Suprapubic skin (tissue), 4 donors: ENCODE measurements around the gene TGM3. TPM values are rescaled to one million over a fixed set of nuclear protein-coding genes. Genes with fewer than 3 reads are reported as not detected.

ENCODE experiments used
- DNase-seq, 2 donors: peaks; one replicate each; pipeline ENCODE4 v3.0.0-alpha.2; 2019; ENCODE audit warnings: low spot score in 2 of 2
- H3K27ac ChIP-seq: fragments of 200-600 bp; sonication (generic); one replicate; pipeline ENCODE4 v1.5.1; 2019
- H3K27me3 ChIP-seq: fragments of 200-600 bp; sonication (generic); one replicate; pipeline ENCODE4 v1.5.1; 2019
- H3K36me3 ChIP-seq: fragments of 200-600 bp; sonication (generic); one replicate; pipeline ENCODE4 v1.5.1; 2019
- H3K4me1 ChIP-seq: fragments of 200-600 bp; sonication (generic); one replicate; pipeline ENCODE4 v1.5.1; 2019
- H3K4me3 ChIP-seq: fragments of 200-600 bp; sonication (generic); one replicate; pipeline ENCODE4 v1.5.1; 2019; ENCODE audit warnings: mild to moderate bottlenecking
- H3K9me3 ChIP-seq: fragments of 200-600 bp; sonication (generic); one replicate; pipeline ENCODE4 v1.5.1; 2019
- EP300 ChIP-seq: sonication (generic); formaldehyde crosslinking; IDR thresholded peaks from one replicate; pipeline ENCODE4 v1.6.1; 2017; ENCODE audit warnings: antibody characterized with exemption
- POLR2A ChIP-seq, 2 donors: fragments of 450-650 bp; IDR thresholded peaks; one replicate each; pipeline ENCODE4 v1.6.1; 2017; ENCODE audit warnings: antibody characterized with exemption in 2 of 2, mild to moderate bottlenecking in 2 of 2, moderate library complexity in 2 of 2
- POLR2AphosphoS5 ChIP-seq, 3 donors: sonication (generic); formaldehyde crosslinking; IDR thresholded peaks; one replicate each; pipeline ENCODE4 v1.6.1; 2017; ENCODE audit warnings: antibody characterized with exemption in 3 of 3
- WGBS: methylation state at CpG from one replicate; pipeline ENCODE4 v1.1.5; 2018; 5-methylcytosine and 5-hydroxymethylcytosine counted together
- total RNA-seq, 4 donors: library from RNA; depleted of rRNA; stranded (reverse); fragments of >200 nt; gene quantifications; one replicate each; pipeline ENCODE4 v1.1.0, GENCODE V29; 2016
- TF ChIP-seq, protein P1 (sequence below), 2 donors: fragments of 200-600 bp in 1 of 2; fragments of 450-650 bp in 1 of 2; sonication (generic) in 1 of 2; IDR thresholded peaks; one replicate each; pipeline ENCODE4 v1.5.1; 2016 to 2019; ENCODE audit warnings: antibody characterized with exemption in 2 of 2, mild to moderate bottlenecking in 1 of 2, moderate library complexity in 1 of 2

The TGM3 gene
- total RNA-seq, 4 donors from 2014 or later: 24.9 to 56.5 (median 44.8) TPM

GRCh38 chr20:2336471-2336870, 40.7 kb downstream of the TGM3 start:
- DNase-seq: peak in 1 of 2 donors; percentile 50
- H3K27me3 ChIP-seq: no peaks in the 10 kb centered on the region
- H3K36me3 ChIP-seq: no peaks in the 10 kb centered on the region
- no peaks in the 10 kb centered on the region for H3K9me3 ChIP-seq
- H3K4me1 ChIP-seq: no peaks in the 10 kb centered on the region
- TF ChIP-seq POLR2AphosphoS5 (IDR thresholded peaks at IDR 0.05) (no peak), POLR2A (IDR thresholded peaks at IDR 0.05) (no peak), EP300 (no peak)
- TF ChIP-seq, protein P1, sequence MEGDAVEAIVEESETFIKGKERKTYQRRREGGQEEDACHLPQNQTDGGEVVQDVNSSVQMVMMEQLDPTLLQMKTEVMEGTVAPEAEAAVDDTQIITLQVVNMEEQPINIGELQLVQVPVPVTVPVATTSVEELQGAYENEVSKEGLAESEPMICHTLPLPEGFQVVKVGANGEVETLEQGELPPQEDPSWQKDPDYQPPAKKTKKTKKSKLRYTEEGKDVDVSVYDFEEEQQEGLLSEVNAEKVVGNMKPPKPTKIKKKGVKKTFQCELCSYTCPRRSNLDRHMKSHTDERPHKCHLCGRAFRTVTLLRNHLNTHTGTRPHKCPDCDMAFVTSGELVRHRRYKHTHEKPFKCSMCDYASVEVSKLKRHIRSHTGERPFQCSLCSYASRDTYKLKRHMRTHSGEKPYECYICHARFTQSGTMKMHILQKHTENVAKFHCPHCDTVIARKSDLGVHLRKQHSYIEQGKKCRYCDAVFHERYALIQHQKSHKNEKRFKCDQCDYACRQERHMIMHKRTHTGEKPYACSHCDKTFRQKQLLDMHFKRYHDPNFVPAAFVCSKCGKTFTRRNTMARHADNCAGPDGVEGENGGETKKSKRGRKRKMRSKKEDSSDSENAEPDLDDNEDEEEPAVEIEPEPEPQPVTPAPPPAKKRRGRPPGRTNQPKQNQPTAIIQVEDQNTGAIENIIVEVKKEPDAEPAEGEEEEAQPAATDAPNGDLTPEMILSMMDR (IDR thresholded peaks at IDR 0.05): no peak
- no peak overlapping the region for H3K27ac ChIP-seq
- no peak overlapping the region for H3K4me3 ChIP-seq
- WGBS: 67% methylated on average over 1 of the region's 4 CpGs

DNA sequence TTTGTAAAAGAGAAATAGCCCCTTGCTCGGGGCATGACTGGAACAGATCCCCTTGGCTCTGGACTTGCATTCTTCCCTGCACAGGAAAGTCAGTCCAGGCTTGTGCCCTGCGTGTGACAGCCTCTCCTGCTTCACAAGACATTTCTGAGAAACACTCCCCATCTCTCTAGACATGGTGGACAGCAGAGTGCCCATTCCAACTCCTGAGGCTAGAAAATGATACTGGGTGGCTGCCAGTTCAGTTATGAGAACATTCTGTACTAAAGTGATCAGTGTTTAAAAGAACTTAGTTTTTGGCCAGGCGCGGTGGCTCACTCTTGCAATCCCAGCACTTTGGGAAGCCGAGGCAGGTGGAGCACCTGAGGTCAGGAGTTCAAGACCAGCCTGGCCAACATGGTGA, 41.3 kb downstream of the TGM3 start:
- WGBS: 71% methylated on average over 5 of the region's 5 CpGs
- Histone ChIP-seq H3K9me3 (no peaks in the 10 kb centered on the region), H3K27me3 (no peaks in the 10 kb centered on the region), H3K4me1 (no peaks in the 10 kb centered on the region), H3K36me3 (no peaks in the 10 kb centered on the region), H3K27ac (no peak overlapping the region), H3K4me3 (no peak overlapping the region)
- no peak for TF ChIP-seq POLR2A (IDR thresholded peaks at IDR 0.05)
- TF ChIP-seq, protein P1 (IDR thresholded peaks at IDR 0.05): no peak
- TF ChIP-seq POLR2AphosphoS5 (IDR thresholded peaks at IDR 0.05): no peak
- TF ChIP-seq EP300: no peak
- peak in 1 of 2 donors; percentile 68 for DNase-seq

DNA sequence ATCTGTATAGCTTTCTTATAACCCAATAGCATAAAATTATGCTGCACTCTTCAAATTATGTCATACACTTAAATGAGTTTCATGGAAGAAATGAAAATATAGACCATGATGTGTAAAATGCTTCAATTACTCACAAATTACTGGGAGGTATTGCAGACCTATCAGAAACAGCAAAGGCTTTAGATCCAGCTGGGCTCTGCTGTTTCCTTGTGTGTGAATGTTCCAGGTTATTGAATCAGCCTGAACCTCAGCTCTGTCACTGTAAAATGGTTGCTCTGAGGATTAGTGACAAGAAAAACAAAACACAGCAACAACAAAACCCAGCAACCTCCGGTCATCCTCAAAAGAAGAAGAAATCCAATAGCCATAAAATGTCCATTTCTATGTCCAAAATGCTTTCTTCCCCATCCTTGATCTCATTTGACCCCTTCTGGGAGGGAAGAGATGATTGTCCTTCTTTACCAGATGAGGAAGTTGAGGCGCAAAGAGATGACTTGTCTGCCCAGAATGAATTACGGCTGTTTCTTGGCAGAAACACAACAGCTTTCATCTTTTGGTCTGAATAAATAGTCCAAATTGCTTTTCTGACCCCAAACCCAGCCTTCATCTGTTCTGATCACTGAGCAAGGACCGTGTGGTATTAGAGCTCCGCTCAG, 42.7 kb downstream of the TGM3 start:
- DNase-seq: peak in 1 of 2 donors; percentile 21
- WGBS: 77% methylated on average over 5 of the region's 5 CpGs
- H3K4me3 ChIP-seq: no peak overlapping the region
- H3K4me1 ChIP-seq: no peaks in the 10 kb centered on the region
- H3K9me3 ChIP-seq: no peaks in the 10 kb centered on the region
- H3K27ac ChIP-seq: no peak overlapping the region
- H3K27me3 ChIP-seq: no peaks in the 10 kb centered on the region
- TF ChIP-seq POLR2A (IDR thresholded peaks at IDR 0.05): no peak
- H3K36me3 ChIP-seq: no peaks in the 10 kb centered on the region

DNA sequence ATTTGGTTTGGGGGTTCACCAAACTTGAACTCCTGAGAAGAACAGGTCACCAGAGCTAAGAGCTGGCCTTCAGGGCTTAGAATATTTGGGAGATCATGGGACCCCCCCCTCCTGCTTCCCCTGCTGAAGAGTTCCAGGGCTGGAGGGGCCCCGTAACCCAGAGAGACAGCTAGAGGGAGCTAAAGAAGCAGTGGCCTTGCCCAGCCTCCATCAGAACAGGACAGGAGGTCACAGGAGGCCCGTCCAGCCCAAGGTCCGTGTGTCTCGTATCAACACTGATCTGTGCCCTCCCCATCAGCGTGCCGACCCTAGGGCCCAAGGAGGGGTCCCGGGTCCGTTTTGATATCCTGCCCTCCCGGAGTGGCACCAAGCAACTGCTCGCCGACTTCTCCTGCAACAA, 44.3 kb downstream of the TGM3 start:
- no peaks in the 10 kb centered on the region for H3K9me3 ChIP-seq
- no peak for DNase-seq
- no peak for TF ChIP-seq EP300
- no peak for TF ChIP-seq POLR2A (IDR thresholded peaks at IDR 0.05)
- TF ChIP-seq, protein P1 (IDR thresholded peaks at IDR 0.05): no peak
- no peak for TF ChIP-seq POLR2AphosphoS5 (IDR thresholded peaks at IDR 0.05)
- no peak overlapping the region for H3K27ac ChIP-seq
- H3K4me3 ChIP-seq: no peak overlapping the region
- H3K27me3 ChIP-seq: no peaks in the 10 kb centered on the region
- H3K36me3 ChIP-seq: no peaks in the 10 kb centered on the region
- H3K4me1 ChIP-seq: no peaks in the 10 kb centered on the region
- 89% methylated on average over 5 of the region's 11 CpGs for WGBS

DNA sequence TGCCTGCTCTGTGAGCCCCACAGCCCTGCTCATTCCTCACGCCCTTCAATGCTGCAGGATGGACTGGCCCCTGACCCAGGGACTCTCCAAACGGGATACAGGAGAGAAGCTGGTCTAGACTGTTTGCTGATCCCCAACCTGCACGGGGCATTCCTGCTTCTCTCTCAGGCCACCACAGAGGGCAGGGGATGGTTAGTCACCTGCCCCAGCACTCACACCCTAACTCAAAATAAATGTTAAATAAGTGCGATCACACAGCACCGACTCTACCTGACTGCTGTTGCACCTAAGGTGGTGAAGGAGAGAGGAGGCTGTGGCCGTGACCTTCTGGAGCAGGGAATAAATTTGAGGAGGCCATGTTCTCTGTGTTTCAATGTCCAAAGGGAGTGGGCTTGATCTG, 45.0 kb downstream of the TGM3 start:
- WGBS: 97% methylated on average over 6 of the region's 6 CpGs
- Histone ChIP-seq H3K4me1 (no peaks in the 10 kb centered on the region), H3K36me3 (no peaks in the 10 kb centered on the region), H3K27me3 (no peaks in the 10 kb centered on the region), H3K27ac (no peak overlapping the region), H3K4me3 (no peak overlapping the region), H3K9me3 (no peaks in the 10 kb centered on the region)
- no peak for DNase-seq
- TF ChIP-seq POLR2A (IDR thresholded peaks at IDR 0.05) (no peak), EP300 (no peak), POLR2AphosphoS5 (IDR thresholded peaks at IDR 0.05) (no peak)
- TF ChIP-seq, protein P1 (IDR thresholded peaks at IDR 0.05): no peak

DNA sequence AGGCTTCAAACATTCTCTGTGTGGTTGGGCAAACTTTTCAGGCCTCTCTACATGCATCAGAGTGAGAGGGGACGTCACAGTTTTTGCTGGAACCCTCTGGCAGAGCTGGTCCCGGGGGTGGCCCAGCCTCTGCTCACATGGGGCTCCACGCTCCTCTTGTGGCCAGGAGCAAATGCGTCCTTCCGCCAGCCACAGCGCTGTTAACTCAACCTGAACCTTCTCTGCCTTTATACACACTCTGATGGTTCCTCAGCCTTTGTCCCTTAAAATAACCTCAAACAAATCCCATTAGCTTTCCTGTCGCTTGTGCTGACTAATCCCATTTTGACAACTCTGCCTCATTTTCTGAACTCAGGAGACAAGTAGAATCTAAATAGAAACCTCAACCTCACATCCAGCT, 45.5 kb downstream of the TGM3 start:
- H3K27me3 ChIP-seq: no peaks in the 10 kb centered on the region

More for the DNA sequence above, 45.5 kb downstream of the TGM3 start:
- H3K27ac ChIP-seq: no peak overlapping the region
- H3K9me3 ChIP-seq: no peaks in the 10 kb centered on the region
- no peaks in the 10 kb centered on the region for H3K4me1 ChIP-seq
- no peaks in the 10 kb centered on the region for H3K36me3 ChIP-seq
- no peak for DNase-seq
- WGBS: 73% methylated on average over 7 of the region's 7 CpGs
- TF ChIP-seq POLR2AphosphoS5 (IDR thresholded peaks at IDR 0.05) (no peak), EP300 (no peak), POLR2A (IDR thresholded peaks at IDR 0.05) (no peak)
- TF ChIP-seq, protein P1 (IDR thresholded peaks at IDR 0.05): no peak
- no peak overlapping the region for H3K4me3 ChIP-seq
